Measurements from ENCODE around the gene RNF8.

Gene RNF8

GRCh38 chr6:37320646-37321045 lies 33.1 kb upstream of the RNF8 start:
- ChIA-PET CTCF (interaction anchor here (0.7 to 2.4 kb wide), 3 partner anchors 18 to 303 kb away, joined by 4 to 9 read pairs (median 6); no protein-coding TSS in a partner anchor), POLR2A (interaction anchor here (1.2 kb wide), 1 partner anchor 98 kb away, joined by 3 read pairs; no protein-coding TSS in a partner anchor)
- Histone ChIP-seq H3K4me3 (ENCODE audit: low read depth, low read length) (no peak overlapping the region), H3K9me3 (ENCODE audit: control insufficient read depth, insufficient read depth, low read depth, low read length) (no peaks in the 10 kb centered on the region), H3K27ac (ENCODE audit: extremely low read depth, low read depth, low read length) (no peak overlapping the region), H3K4me1 (ENCODE audit: control insufficient read depth, insufficient read depth, low read length) (peaks cover 3% of the 10 kb centered on the region; the same call in 1 of the 2 replicates), H3K36me3 (ENCODE audit: control insufficient read depth in 2 of 2, insufficient read depth in 1 of 2, low read length in 2 of 2) (peaks cover under 1 to 80% of the 10 kb centered on the region in 2 experiments; a peak in 2 of 3 replicates)
- TF ChIP-seq ZSCAN5A (tag by site-specific recombination; IDR thresholded peaks at IDR 0.05) (no peak), ZNF24 (tag by site-specific recombination; IDR thresholded peaks at IDR 0.05) (no peak), ZNF529 (tag by site-specific recombination; IDR thresholded peaks at IDR 0.05; ENCODE audit: insufficient replicate concordance) (no peak), ZNF391 (tag by site-specific recombination; IDR thresholded peaks at IDR 0.05; ENCODE audit: borderline replicate concordance, low read depth) (no peak), ZNF600 (tag by site-specific recombination; IDR thresholded peaks at IDR 0.05) (no peak), ZNF140 (tag by site-specific recombination; IDR thresholded peaks at IDR 0.05) (no peak), ZFHX2 (tag by site-specific recombination; conservative IDR thresholded peaks at IDR 0.05) (no peak), ZNF558 (tag by site-specific recombination; IDR thresholded peaks at IDR 0.05) (no peak)

- POLR2A ChIA-PET: interaction anchor here (1.2 kb wide), 1 partner anchor 98 kb away, joined by 3 read pairs; no protein-coding TSS in a partner anchor
- TF ChIP-seq GLI4 (tag by site-specific recombination; IDR thresholded peaks at IDR 0.05) (no peak), RBAK (tag by site-specific recombination; IDR thresholded peaks at IDR 0.05) (no peak), ZNF580 (tag by site-specific recombination; IDR thresholded peaks at IDR 0.05) (no peak), ZNF629 (tag by site-specific recombination; IDR thresholded peaks at IDR 0.05) (no peak), TRIM28 (IDR thresholded peaks at IDR 0.05; ENCODE audit: borderline replicate concordance, low read length) (no peak), BCL11A (tag by site-specific recombination; IDR thresholded peaks at IDR 0.05; ENCODE audit: low read depth) (no peak), ZNF830 (tag by site-specific recombination; IDR thresholded peaks at IDR 0.05; ENCODE audit: low read depth) (no peak), REPIN1 (tag by site-specific recombination; IDR thresholded peaks at IDR 0.05; ENCODE audit: low read depth) (no peak), PRDM4 (tag by site-specific recombination; IDR thresholded peaks at IDR 0.05) (no peak), ZNF239 (tag by site-specific recombination; IDR thresholded peaks at IDR 0.05) (no peak), FEZF1 (tag by site-specific recombination; IDR thresholded peaks at IDR 0.05) (no peak), PBX3 (CRISPR knock-in tag; IDR thresholded peaks at IDR 0.05) (no peak), ZNF837 (tag by site-specific recombination; IDR thresholded peaks at IDR 0.05) (no peak), ZNF785 (tag by site-specific recombination; IDR thresholded peaks at IDR 0.05) (no peak)
- Histone ChIP-seq H3K27ac (ENCODE audit: extremely low read depth, low read depth, low read length) (no peak overlapping the region), H3K9me3 (ENCODE audit: control insufficient read depth, insufficient read depth, low read depth, low read length) (no peaks in the 10 kb centered on the region), H3K4me3 (ENCODE audit: low read depth, low read length) (no peak overlapping the region), H3K36me3 (ENCODE audit: control insufficient read depth in 2 of 2, insufficient read depth in 1 of 2, low read length in 2 of 2) (peaks cover 0 to 75% of the 10 kb centered on the region in 2 experiments; a peak in 2 of 3 replicates), H3K4me1 (ENCODE audit: control insufficient read depth, insufficient read depth, low read length) (peaks cover 3% of the 10 kb centered on the region; the same call in 1 of the 2 replicates)
- CTCF ChIA-PET: interaction anchor here (0.7 to 2.4 kb wide), 3 partner anchors 142 to 303 kb away, joined by 3 to 9 read pairs (median 4); no protein-coding TSS in a partner anchor
These were observed 32.7 kb upstream of the RNF8 start for GRCh38 chr6:37321101-37321500.

All from HEK293 (cell line).